GM12878 (cell line): Measurements from ENCODE around the gene CNTN4. TPM values are rescaled to one million over a fixed set of nuclear protein-coding genes. Genes with fewer than 3 reads are reported as not detected.

Experiments
- CUX1 ChIP-seq: IDR thresholded peaks from 2 replicates; pipeline ENCODE4 v1.6.1; 2012; ENCODE audit warnings: improper control_type of control experiment, low read depth, low read length; ENCODE audit not compliant: insufficient replicate concordance
- HSF1 ChIP-seq: fragments of 150-350 bp; IDR thresholded peaks from 2 replicates; pipeline ENCODE4 v1.6.1; 2014; ENCODE audit warnings: mild to moderate bottlenecking, low read depth, low read length
- MEF2B ChIP-seq: fragments of 450-650 bp; IDR thresholded peaks from 2 replicates; pipeline ENCODE4 v1.6.1; 2018; ENCODE audit warnings: mild to moderate bottlenecking, moderate library complexity; ENCODE audit not compliant: partially characterized antibody, poor library complexity, severe bottlenecking
- RB1 ChIP-seq: fragments of 450-650 bp; formaldehyde crosslinking; IDR thresholded peaks from 2 replicates; pipeline ENCODE4 v1.6.1; 2017; ENCODE audit warnings: mild to moderate bottlenecking, borderline replicate concordance
- TCF12 ChIP-seq: IDR thresholded peaks from 2 replicates; pipeline ENCODE4 v1.6.1; 2011; ENCODE audit warnings: low read depth, mild to moderate bottlenecking, low read length
- ZNF622 ChIP-seq: fragments of 450-650 bp; IDR thresholded peaks from 2 replicates; pipeline ENCODE4 v1.6.1; 2017; ENCODE audit warnings: mild to moderate bottlenecking, inconsistent platforms
- polyA plus RNA-seq, 11 experiments: library from polyadenylated mRNA; depleted of rRNA in 4 of 11; unstranded in 6 of 11; stranded (reverse) in 5 of 11; fragments of >200 nt; fragmentation: Nextera tagmentation in 4 of 11; fragmentation: Illumina TruSeq in 1 of 11; extraction: Ambion mirVana in 4 of 11; extraction: Trizol in 1 of 11; gene quantifications; 1 replicate in 1 of 11; 2 replicates in 10 of 11; pipeline versions ENCODE4 v1.2.1 to v1.2.3, GENCODE V29; 2011 to 2016; ENCODE audit warnings: inconsistent platforms in 2 of 11, missing spikeins in 2 of 11, low read depth in 1 of 11
- total RNA-seq, 4 experiments: library from RNA; depleted of rRNA in 3 of 4; stranded (reverse); fragments of >200 nt in 3 of 4; fragmentation: Illumina TruSeq in 1 of 4; extraction: Trizol in 1 of 4; gene quantifications; 2 replicates each; pipeline versions ENCODE4 v1.2.1 to v1.2.3, GENCODE V29; 2013 to 2021

Gene CNTN4
- total and polyA plus RNA-seq, 10 of the 15 experiments (the other 5 are each of a cell fraction or from before 2014, with no cell fraction given): 0.05 to 0.43 (median 0.15) TPM; not detected in 1

DNA sequence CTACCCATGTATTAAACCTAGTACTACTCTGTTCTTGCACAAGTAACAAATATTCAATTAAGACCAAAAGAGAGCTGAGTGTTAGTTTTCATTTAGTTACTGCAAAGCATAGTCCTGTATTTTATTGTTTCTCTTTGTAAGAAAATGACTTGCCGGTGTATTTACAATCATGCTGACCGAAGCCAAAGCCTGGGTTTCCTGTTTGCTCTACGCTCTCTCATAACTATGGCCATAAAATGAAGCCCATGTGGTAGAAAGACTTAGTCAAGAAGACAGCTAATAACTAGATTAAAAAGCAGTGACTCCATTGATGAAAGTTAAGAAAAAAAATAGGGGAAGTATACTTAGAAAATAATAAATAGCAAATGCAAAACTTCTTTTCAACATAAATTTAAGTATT is 479.9 kb downstream of the CNTN4 start (continued):
- no peak for TF ChIP-seq CUX1
- TF ChIP-seq HSF1: no peak
- no peak for TF ChIP-seq RB1
- no peak for TF ChIP-seq MEF2B
- TF ChIP-seq ZNF622: no peak
- TF ChIP-seq TCF12: no peak
